ENCODE results near the gene UQCR10. TPM values are rescaled to one million over a fixed set of nuclear protein-coding genes. Genes with fewer than 3 reads are reported as not detected.
A peak's percentile ranks its signal among the peaks of the same experiment; 100 is the strongest.

Gene UQCR10
- 10 to 100 TPM; 53.9 to 59.7 TPM for total RNA-seq
- 100 to 1,000 TPM; 288 to 333 (median 323) TPM for polyA plus RNA-seq
- total RNA-seq = 12.8 to 55.8 (median 30.6) reads per million in 6 experiments

- Mint-ChIP-seq H3K36me3 (peaks cover 0 to 28% (median 5%) of the 10 kb centered on the region in 3 donors), H3K27ac (peak within 1 kb of the TSS; percentile 95 to 99 (median 98)), H3K9me3 (no peaks in the 10 kb centered on the region), H3K27me3 (no peaks in the 10 kb centered on the region), H3K4me1 (peaks cover 22 to 48% (median 47%) of the 10 kb centered on the region in 4 donors), H3K4me3 (peak within 1 kb of the TSS; percentile 83 to 100 (median 99))
- POLR2A ChIA-PET = interaction anchor here (0.7 to 1.6 kb wide), 4 partner anchors 71 to 1155 kb away, joined by 3 to 8 read pairs (median 4); partner anchors contain the start of genes ASCC2, PES1 and THOC5
- peak; percentile 86 to 97 (median 92) for DNase-seq
- peak; percentile 82 to 83 for ATAC-seq
Observed at GRCh38 chr22:29767171-29768051, at the start of gene UQCR10. Gene UQCR10, plus strand, starts transcription at chr22:29767369. Its CDS starts 30 bp downstream, at chr22:29767399.

- ATAC-seq (no peak), DNase-seq (no peak)
- H3K27me3 Mint-ChIP-seq = peaks cover 16 to 66% (median 50%) of the 10 kb centered on the region in 5 donors
- no peaks in the 10 kb centered on the region for H3K9me3 Mint-ChIP-seq
- H3K4me3 Mint-ChIP-seq = no peak overlapping the region
- H3K36me3 Mint-ChIP-seq = no peaks in the 10 kb centered on the region
- POLR2A ChIA-PET = no interaction called here
- H3K4me1 Mint-ChIP-seq = peaks cover 0 to 13% (median 2%) of the 10 kb centered on the region in 4 donors
- no peak overlapping the region for H3K27ac Mint-ChIP-seq
Observed at GRCh38 chr22:29717789-29718188, 49.4 kb upstream of the UQCR10 start.

GRCh38 chr22:29718949-29719898, 47.9 kb upstream of the UQCR10 start:
- ATAC-seq (no peak), DNase-seq (no peak)
- POLR2A ChIA-PET = no interaction called here
- peaks cover 16 to 61% (median 51%) of the 10 kb centered on the region in 5 donors for H3K27me3 Mint-ChIP-seq
- no peaks in the 10 kb centered on the region for H3K36me3 Mint-ChIP-seq
- no peak overlapping the region for H3K27ac Mint-ChIP-seq
- H3K4me1 Mint-ChIP-seq = peaks cover 0 to 13% (median 2%) of the 10 kb centered on the region in 4 donors
- H3K4me3 Mint-ChIP-seq = peak overlapping the region in 7 of 10 donors; percentile 10 to 62 (median 33)
- H3K9me3 Mint-ChIP-seq = no peaks in the 10 kb centered on the region

GRCh38 chr22:29719899-29720645, 47.1 kb upstream of the UQCR10 start, which contains the start of gene CABP7:
Gene CABP7, plus strand, starts transcription at chr22:29720003. Its CDS starts 422 bp downstream, at chr22:29720425.
- Mint-ChIP-seq H3K27me3 (peaks cover 14 to 56% (median 48%) of the 10 kb centered on the region in 5 donors), H3K36me3 (no peaks in the 10 kb centered on the region), H3K9me3 (no peaks in the 10 kb centered on the region), H3K4me1 (peaks cover 0 to 13% (median 2%) of the 10 kb centered on the region in 4 donors), H3K27ac (no peak within 1 kb of the TSS), H3K4me3 (peak within 1 kb of the TSS in 7 of 10 donors; percentile 10 to 62 (median 29))
- no peak for DNase-seq
- ATAC-seq = peak in 1 of 2 donors; percentile 39
- POLR2A ChIA-PET = no interaction called here

GRCh38 chr22:29720811-29721323, 46.3 kb upstream of the UQCR10 start:
- DNase-seq (no peak), ATAC-seq (no peak)
- peaks cover 0 to 13% (median 2%) of the 10 kb centered on the region in 4 donors for H3K4me1 Mint-ChIP-seq
- H3K4me3 Mint-ChIP-seq = no peak overlapping the region
- no peaks in the 10 kb centered on the region for H3K9me3 Mint-ChIP-seq
- POLR2A ChIA-PET = no interaction called here
- no peak overlapping the region for H3K27ac Mint-ChIP-seq
- H3K27me3 Mint-ChIP-seq = peaks cover 13 to 56% (median 46%) of the 10 kb centered on the region in 5 donors
- no peaks in the 10 kb centered on the region for H3K36me3 Mint-ChIP-seq

- Mint-ChIP-seq H3K4me1 (peaks cover 0 to 13% (median 2%) of the 10 kb centered on the region in 4 donors), H3K9me3 (no peaks in the 10 kb centered on the region), H3K4me3 (no peak overlapping the region), H3K27ac (no peak overlapping the region), H3K27me3 (peaks cover 5 to 44% (median 33%) of the 10 kb centered on the region in 5 donors), H3K36me3 (no peaks in the 10 kb centered on the region)
- ATAC-seq (no peak), DNase-seq (no peak)
- POLR2A ChIA-PET = interaction anchor here (0.5 kb wide), 1 partner anchor 47 kb away, joined by 3 read pairs; no protein-coding TSS in a partner anchor
Observed at GRCh38 chr22:29722151-29722550, 45.0 kb upstream of the UQCR10 start.

GRCh38 chr22:29722587-29722986, 44.6 kb upstream of the UQCR10 start:
- no peaks in the 10 kb centered on the region for H3K36me3 Mint-ChIP-seq
- no peaks in the 10 kb centered on the region for H3K9me3 Mint-ChIP-seq
- H3K4me3 Mint-ChIP-seq = no peak overlapping the region
- H3K27ac Mint-ChIP-seq = no peak overlapping the region
- peaks cover 5 to 39% (median 29%) of the 10 kb centered on the region in 5 donors for H3K27me3 Mint-ChIP-seq
- no peak for ATAC-seq
- H3K4me1 Mint-ChIP-seq = peaks cover 0 to 13% (median 2%) of the 10 kb centered on the region in 4 donors
- no peak for DNase-seq
- POLR2A ChIA-PET = interaction anchor here (0.5 kb wide), 1 partner anchor 46 kb away, joined by 3 read pairs; no protein-coding TSS in a partner anchor

GRCh38 chr22:29723766-29724165, 43.4 kb upstream of the UQCR10 start:
- DNase-seq (no peak), ATAC-seq (no peak)
- POLR2A ChIA-PET = no interaction called here
- H3K4me3 Mint-ChIP-seq = no peak overlapping the region
- no peak overlapping the region for H3K27ac Mint-ChIP-seq
- no peaks in the 10 kb centered on the region for H3K9me3 Mint-ChIP-seq
- peaks cover 5 to 29% (median 17%) of the 10 kb centered on the region in 5 donors for H3K27me3 Mint-ChIP-seq
- H3K4me1 Mint-ChIP-seq = peaks cover 0 to 9% (median 2%) of the 10 kb centered on the region in 4 donors
- no peaks in the 10 kb centered on the region for H3K36me3 Mint-ChIP-seq

- DNase-seq = no peak
- no peak overlapping the region for H3K27ac Mint-ChIP-seq
- no peaks in the 10 kb centered on the region for H3K36me3 Mint-ChIP-seq
- H3K4me3 Mint-ChIP-seq = no peak overlapping the region
- ATAC-seq = no peak
- H3K4me1 Mint-ChIP-seq = no peaks in the 10 kb centered on the region
- H3K9me3 Mint-ChIP-seq = no peaks in the 10 kb centered on the region
- H3K27me3 Mint-ChIP-seq = peaks cover 0 to 20% (median 7%) of the 10 kb centered on the region in 5 donors
- POLR2A ChIA-PET = no interaction called here
Observed at GRCh38 chr22:29724843-29725242, 42.3 kb upstream of the UQCR10 start.

GRCh38 chr22:29726106-29726505, 41.1 kb upstream of the UQCR10 start:
- Mint-ChIP-seq H3K4me3 (no peak overlapping the region), H3K27ac (peak overlapping the region in 1 of 10 donors; percentile 29), H3K36me3 (peaks cover 0 to 5% (median 0%) of the 10 kb centered on the region in 3 donors), H3K27me3 (peaks cover 0 to 19% (median 7%) of the 10 kb centered on the region in 5 donors), H3K4me1 (no peaks in the 10 kb centered on the region), H3K9me3 (no peaks in the 10 kb centered on the region)
- POLR2A ChIA-PET = no interaction called here
- no peak for DNase-seq
- ATAC-seq = no peak

- H3K27ac Mint-ChIP-seq = peak overlapping the region in 2 of 10 donors; percentile 29 to 34
- H3K4me3 Mint-ChIP-seq = no peak overlapping the region
- H3K9me3 Mint-ChIP-seq = no peaks in the 10 kb centered on the region
- peaks cover 0 to 5% (median 0%) of the 10 kb centered on the region in 3 donors for H3K36me3 Mint-ChIP-seq
- peaks cover 0 to 14% (median 3%) of the 10 kb centered on the region in 5 donors for H3K27me3 Mint-ChIP-seq
- ATAC-seq = no peak
- no peaks in the 10 kb centered on the region for H3K4me1 Mint-ChIP-seq
- POLR2A ChIA-PET = no interaction called here
- DNase-seq = no peak
Observed at GRCh38 chr22:29726512-29727130, 40.5 kb upstream of the UQCR10 start.

All from naive thymus-derived CD8-positive, alpha-beta T cell (primary cell).